Tongue (tissue), 2 donors: ENCODE measurements around the gene CCDC106. TPM values are rescaled to one million over a fixed set of nuclear protein-coding genes. Genes with fewer than 3 reads are reported as not detected.

Experiments used
- DNase-seq: peaks from one replicate; pipeline ENCODE4 v3.0.0-alpha.2; 2015
- total RNA-seq: library from RNA; depleted of rRNA; stranded (reverse); fragments of >200 nt; gene quantifications from one replicate; pipeline ENCODE4 v1.2.3, GENCODE V29; 2014

CCDC106 gene
- total RNA-seq, 1 donor from 2014 or later: 8.6 TPM

DNA sequence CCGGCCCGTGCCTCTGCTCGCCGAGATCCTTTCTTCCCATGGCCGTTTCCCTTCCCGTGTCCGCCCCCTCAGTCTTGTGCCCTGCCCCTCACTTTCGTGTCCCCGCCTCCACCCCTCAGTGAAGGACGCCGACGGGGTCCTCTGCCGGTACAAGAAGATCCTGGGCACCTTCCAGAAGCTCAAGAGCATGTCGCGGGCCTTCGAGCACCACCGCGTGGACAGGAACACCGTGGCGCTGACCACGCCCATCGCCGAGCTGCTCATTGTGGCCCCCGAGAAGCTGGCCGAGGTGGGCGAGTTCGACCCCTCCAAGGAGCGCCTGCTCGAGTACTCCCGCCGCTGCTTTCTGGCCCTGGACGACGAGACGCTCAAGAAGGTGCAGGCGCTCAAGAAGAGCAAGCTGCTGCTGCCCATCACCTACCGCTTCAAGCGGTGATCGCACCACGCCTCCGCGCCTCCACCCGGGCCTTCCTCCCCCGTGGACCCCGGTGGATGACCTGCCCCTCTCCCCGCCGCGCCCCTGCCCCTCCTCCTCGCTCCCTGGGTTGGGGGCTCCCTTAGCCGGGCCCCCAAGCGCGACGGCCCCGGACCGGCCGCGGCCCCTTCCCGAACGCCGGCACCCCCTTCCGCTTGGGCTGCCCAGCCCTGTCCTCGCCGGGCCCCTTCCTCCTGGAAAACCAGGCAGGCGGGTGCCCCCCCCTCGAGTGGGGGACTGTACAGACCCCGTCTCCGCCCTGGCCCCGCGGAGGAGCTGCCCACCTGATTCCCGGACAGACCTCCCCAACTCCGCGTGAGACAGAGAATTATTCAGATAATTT lies 4.5 kb downstream of the CCDC106 start:
- no peak for DNase-seq

DNA sequence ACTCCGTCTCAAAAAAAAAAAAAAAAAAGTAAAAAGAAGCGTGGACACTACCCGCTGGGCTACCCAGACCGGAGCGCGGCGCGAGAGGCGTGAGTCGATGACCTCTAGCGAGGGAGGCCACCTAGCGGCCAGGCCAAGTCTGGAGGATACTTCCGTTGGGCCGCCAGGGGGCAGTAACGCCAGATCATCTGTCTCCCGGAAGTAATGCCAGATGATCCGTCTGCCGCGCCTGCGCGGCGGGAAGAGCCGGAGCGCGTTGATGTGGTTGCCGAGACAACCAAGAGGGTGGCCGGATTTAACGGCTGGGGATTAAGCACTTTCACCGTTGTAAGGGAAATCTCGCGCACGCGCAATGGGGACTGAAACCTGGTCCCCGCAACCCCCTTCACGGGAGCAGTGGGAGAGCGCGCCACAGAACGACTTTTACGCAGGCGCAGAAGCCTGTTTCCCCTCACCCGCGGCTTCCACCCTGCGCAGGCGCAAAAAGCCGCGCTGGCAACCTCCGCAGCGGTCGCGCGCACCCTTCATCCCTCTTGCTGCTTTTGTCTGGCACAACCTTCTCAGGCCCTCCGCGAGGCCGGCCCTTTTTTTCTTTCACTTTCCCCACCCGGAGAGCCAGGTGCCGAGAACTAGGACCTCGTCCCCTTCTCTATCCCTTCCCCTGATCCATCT lies 5.8 kb downstream of the CCDC106 start:
- peak; percentile 100 for DNase-seq

DNA sequence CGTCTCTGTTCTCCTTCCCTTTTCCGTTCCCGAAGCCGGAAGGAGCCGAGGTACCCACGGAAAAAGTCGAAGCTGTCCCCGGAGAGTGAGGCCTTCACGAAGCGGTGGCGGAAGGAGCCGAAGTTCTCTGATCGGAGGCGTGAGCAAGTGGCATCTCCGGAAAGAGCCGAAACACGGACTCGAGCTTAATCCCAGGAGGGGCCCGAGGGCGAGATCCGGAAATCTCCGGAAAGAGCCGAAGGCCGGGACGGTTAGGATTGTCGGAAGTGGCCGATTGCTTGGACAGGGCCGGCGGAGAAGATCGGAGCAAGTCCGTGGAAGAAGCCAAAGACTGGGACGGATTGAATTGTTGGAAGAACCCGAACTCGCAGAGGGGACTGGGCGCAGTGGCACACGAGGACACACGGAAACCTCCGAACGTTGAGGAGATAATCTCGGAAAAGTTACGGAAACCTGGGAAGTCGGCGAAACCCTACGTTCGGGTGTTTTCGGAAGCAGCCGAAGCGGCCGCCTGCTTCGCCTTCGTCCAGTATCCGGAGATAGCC lies 6.4 kb downstream of the CCDC106 start:
- peak; percentile 100 for DNase-seq

DNA sequence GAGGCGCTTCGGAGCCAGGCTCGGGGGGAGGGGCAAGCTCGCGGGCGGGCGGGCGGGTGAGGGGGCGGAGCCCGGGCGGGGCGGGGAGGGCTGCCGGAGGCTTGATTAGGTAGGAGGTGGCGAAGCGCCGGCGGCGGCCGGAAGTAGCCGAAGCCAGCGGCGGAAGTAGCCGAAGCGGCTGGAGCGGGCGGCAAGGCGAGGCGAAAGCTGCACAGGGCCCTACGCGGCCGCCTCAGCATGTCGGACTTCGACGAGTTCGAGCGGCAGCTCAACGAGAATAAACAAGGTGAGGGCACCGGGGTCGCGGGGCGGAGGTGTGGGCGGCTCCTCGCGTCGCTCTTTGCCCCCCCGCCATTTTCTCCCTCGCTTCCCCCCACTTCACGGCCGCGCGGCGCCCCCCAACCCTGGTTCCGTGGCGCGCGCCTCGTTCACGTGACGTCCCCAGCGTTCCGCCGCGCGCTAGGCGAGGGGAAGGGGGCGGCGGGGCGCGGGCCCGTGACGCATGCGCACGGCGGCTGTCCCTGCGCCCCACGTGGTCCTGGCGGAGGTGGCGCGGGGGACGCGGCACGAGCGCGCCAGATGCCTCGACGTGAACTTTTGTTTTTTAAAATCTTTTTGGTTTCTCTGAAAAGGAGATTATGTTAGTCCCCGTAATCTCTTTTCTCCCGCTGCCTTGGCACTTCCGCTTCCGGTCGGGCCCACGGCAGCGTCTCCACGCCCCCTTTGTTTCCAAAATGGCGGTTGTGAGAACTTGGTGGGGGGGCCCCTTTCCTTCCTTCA lies 7.0 kb downstream of the CCDC106 start, which contains the start of gene U2AF2:
TSS of gene U2AF2 (plus strand) at position 168 of the 780 bp plus-strand sequence. CDS start at position 238, 70 bp downstream.
- DNase-seq: peak; percentile 98

DNA sequence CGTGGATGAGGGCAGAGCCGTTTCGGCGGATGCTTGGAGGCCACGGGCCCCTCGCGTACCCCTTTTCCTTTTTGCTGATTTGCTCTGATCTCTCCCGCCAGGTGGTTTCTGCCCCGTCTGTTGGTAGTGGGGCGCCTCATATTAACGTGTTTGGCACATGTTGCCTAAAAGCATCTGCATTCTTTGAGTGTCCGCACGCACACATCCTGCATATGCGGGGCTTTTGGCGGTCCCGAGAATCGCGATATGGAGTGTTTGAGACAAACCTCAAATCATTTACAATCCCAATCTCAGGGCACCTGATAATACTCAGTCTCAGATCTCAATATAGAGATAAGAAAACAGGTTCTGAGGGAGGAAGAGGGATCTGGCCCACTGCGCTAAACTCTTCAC lies 7.6 kb downstream of the CCDC106 start:
- no peak for DNase-seq

DNA sequence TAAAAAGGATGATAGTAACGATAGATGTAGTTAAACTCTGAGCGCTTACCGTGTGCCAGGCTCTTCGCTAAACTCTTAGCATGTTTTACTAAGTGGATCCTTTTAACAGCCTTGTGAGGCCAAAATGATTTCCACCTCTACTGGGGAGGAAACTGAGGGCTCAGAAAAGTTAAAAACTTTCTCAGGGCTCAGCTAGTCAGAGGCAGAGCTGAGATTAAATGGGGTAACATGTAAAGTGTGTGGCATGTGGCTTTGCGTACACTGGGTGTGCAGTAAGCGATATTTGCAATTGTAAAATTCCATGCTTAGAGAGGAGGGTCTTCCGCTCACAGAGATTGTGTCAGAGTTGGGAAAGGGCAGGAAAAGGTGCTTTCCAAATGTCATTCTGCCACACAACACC lies 8.5 kb downstream of the CCDC106 start:
- no peak for DNase-seq

DNA sequence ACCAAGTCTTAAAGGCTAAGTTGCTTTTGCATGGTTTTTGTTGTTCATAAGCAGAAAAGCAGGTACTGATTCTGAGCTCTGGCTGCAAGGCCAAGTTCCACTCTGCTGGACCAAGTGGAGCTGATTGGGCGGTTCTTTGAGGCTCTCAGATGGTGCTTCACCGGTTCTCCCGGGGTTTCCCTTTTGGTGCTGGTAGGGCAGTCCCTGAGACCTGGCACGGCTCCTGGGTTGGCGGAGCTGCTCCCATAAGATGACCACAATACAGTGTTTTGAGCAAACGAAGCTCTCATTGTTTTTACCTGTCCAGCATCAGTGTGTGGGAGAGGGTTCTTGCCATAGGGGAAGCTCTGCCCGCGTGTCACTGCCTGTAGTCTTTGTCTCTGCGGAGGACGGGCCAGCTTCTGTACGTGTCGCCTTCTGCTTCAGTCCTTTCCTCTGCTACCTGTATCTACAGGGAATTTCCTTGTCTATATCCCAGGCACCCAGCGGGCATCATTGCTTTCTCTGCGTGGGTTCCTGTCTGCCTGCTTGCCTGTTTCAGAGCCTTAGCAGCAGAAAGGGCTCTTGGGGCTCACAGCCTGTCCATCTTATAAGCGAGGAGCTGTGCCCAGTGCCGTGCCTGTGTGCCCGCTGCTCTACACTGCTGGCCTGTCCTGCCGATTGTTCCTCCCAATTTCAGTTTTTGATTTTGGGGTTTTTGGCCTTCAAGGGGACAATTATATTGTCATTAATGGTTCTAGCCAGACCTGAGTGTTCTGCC lies 9.2 kb downstream of the CCDC106 start:
- no peak for DNase-seq

DNA sequence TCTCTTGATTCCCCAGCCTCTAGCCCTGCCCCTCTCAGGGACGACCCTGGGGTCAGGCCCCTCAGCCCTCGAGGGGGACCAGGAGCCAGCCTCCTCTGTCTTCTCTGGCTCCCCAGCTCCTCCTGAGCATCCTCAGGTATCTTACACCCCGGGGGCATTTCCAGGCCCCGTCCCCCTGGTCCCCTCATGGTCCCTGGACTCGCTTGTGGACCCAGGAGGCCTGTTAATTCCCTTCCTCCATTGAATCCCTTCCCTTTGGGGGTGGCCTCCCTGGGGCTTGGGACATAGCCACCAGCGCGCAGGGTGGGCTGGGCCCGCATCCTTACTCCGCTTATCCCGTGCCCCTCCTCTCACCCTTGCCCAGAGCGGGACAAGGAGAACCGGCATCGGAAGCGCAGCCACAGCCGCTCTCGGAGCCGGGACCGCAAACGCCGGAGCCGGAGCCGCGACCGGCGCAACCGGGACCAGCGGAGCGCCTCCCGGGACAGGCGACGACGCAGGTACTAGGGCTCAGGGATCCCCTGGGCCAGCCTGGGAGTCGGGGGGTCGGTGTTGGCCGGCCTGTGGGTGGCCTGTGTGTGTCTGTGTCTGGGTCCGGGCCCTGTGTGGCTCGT lies 10.9 kb downstream of the CCDC106 start:
- DNase-seq: no peak

DNA sequence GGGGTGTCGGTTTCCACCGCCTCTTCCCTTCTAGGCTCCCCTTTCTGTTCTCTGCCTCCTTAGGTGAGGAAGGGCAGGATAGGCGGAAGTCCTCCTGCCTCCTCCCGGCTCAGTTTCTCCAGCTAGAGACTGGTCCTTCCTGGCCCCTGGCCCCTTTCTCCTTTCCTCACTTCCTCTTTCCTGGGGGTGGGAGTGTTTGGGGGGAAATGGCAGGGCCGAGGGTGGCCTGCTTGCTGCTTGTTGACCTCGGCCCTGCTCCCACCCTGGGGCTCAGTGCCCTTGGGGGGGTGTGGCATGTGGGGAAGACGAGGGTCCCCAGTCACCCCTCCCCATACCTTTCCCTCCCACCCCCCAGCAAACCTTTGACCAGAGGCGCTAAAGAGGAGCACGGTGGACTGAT lies 11.8 kb downstream of the CCDC106 start:
- DNase-seq: no peak

DNA sequence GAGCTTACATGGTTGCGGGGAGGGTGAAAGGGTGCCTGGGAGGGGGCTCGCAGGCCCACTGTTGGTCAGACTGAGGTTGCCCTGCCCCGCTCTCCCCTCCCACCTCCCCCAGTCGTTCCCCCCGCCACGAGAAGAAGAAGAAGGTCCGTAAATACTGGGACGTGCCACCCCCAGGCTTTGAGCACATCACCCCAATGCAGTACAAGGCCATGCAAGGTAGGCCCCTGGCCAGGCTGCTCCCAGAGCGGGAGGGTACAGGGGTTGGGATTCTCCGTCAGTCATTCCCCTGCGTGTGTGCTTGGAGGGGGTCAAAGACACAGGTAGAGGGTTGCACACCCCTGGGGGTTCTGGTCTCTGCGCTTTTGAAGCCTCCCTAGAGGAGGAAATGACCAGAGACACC lies 12.4 kb downstream of the CCDC106 start:
- DNase-seq: no peak

DNA sequence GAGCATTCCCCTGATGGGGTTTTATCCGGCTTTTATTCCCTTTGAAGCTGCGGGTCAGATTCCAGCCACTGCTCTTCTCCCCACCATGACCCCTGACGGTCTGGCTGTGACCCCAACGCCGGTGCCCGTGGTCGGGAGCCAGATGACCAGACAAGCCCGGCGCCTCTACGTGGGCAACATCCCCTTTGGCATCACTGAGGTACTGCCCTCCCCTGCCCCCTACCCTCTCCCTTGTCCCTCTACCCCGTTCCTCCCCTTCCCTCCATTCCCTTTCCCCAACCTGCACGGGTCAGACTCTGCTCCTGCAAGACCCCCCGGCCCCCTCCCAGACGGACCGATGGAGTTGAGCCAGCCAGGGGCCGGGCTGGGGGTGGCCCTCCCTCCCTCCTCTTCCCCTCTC lies 13.0 kb downstream of the CCDC106 start:
- DNase-seq: no peak

DNA sequence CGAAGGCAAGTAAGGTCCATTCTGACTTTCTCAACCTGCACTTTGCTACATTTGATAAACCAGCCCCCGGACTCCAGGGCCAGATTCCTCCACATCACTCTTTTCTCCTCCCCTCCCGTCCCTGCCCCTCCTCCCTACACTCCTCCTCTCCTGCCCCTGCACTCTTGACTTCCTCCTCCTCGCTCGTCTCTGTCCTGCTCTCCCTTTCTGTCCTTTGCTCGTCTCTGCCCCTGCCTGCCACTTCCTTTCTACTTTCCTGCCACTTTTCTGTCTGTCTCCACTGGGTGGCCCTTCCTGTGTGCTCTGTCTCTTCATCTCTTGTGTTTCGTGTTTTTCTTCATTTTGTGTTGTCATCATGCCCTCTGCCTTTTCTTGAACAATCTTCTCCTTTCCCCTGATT lies 13.8 kb downstream of the CCDC106 start:
- DNase-seq: no peak

DNA sequence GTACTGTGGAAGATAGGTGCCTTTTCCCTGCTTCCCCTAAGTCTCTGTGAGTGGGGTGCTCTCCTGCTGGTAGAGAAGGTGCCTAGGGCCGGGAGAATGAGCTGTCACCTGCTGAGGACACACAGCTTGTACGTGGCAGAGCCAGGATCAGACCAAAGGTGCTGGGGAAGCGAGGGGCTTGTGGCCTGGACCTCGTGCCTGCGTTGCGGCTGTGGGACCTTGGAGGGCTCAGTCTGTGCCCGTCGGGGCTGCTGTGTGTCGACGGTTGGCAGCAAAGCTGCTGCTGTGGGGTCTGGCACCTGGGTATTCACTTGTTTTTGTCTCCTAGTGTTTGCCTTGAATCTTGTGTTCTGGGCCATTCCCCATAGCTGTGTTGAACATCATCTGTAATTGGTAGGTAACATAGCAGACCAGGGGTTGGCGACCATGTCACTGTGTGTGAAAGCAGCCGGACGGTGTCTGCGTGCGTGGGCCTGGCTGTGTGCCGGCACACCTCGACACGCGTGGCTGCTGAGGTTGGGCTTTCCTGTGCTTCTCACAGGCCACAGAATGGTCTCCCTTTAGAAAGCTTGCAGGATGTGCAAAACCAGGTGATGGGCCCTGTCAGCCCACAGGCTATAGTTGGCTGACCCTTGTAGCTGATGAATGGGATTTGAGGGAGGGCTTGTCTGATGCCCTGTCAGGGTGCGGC lies 16.0 kb downstream of the CCDC106 start:
- no peak for DNase-seq

DNA sequence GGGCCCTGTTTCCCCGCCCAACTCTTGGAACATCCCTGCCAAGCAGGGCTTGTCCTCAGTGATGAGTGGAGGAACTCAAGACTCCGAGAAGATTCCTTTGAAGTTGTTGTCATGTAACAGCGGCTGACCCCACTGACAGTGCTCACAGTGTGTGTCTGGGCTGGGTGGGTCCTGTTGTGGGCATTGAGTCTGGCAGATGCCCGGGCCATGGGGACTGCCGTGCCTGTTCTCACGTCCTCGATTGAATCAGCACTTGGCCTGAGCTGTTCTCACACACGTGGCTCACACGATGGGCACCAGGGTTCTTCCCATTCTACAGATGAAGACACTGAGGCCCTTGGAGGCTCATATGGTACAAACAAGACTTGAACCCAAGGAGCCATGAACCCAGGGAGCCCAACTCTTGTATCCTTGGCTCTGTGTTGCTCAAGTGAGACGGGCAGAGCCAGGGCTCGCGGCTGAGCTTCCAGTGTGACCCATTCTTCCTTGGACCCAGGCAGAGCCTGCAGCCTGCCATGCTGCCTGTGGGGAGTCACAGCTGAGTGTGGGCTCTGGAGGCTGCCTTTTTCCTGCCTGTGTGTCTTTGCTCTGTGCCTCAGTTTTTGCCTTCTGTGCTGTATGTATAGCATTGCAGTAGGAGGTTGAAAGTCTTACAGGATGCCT lies 18.5 kb downstream of the CCDC106 start:
- DNase-seq: no peak

DNA sequence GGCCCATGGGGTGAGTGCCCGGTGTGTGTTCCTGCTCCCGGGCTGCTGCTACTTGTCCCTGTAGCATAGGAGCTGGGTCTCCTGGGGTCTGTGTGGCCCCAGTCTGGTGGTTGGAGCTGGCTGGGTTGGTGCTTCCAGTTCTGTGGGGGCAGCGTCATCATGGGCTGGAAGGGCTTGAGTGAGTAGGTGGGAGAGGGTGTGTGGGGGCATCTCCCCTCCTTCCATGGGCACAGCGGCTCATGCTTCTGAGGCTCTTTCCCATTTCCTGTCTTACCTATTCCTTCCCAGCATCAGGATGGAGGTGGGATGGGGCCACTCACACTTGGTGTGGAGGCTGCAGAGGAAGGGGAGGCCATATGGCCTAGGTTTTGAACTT lies 19.0 kb downstream of the CCDC106 start:
- DNase-seq: no peak

DNA sequence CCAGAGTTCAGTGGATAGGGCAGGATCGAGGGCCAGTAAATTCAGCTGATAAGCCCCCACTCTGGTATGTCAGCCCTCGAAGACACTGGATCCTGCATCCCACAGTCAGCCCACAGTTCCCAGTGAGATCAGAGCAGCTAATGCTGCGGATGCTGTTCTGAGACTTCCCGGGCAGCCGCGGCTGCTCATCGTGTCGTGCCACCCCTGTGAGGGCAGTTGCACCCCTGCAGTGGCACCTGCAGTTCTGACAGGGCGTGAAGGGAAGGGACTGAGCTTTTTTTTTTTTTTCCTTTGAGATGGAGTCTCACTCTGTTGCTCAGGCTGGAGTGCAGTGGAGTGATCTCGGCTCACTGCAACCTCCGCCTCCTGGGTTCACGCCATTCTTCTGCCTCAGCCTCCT lies 19.5 kb downstream of the CCDC106 start:
- no peak for DNase-seq

DNA sequence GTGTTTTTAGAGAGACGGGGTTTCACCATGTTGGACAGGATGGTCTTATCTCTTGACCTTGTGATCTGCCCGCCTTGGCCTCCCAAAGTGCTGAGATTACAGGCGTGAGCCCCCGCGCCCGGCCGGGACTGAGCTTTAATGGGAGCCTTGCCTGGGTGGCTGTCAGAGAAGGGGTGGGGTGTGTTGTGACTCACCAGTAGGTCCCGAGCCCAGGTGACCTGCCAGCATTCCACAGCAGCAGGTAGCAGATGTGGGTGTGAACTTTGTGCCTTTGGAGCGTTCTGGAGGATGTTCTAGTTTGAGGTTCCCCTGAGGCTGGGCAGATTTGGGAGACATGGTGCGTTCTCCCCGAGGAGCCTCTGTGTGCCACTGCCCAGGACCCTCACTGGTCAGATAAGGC lies 19.9 kb downstream of the CCDC106 start:
- no peak for DNase-seq

DNA sequence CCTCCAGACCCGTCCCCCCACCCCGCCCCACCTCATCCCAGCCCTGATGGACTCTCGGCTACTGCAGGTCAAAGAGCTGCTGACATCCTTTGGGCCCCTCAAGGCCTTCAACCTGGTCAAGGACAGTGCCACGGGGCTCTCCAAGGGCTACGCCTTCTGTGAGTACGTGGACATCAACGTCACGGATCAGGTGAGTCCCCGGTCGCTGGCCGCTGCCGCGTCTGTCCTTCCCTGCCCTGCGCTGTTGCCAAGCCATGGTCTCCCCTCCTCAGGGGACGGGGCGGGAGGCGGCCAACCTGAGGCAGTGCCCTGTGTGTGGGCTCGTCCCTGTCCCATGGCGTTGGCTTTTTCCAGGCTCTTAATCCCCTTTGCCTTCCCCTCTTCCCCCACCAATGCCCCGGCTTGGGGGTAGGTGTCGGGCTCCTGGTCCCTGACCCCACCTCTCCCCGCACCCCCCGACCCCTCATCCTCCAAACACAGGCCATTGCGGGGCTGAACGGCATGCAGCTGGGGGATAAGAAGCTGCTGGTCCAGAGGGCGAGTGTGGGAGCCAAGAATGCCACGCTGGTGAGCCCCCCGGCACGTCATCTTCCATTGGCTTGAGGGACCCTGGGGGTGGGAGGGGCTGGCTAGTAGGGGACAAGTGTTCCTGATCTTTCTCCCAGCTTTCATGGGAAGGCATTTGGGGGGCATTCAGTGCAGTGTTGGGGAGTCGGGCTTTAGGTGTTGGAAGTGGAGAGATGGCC lies 20.8 kb downstream of the CCDC106 start:
- no peak for DNase-seq

DNA sequence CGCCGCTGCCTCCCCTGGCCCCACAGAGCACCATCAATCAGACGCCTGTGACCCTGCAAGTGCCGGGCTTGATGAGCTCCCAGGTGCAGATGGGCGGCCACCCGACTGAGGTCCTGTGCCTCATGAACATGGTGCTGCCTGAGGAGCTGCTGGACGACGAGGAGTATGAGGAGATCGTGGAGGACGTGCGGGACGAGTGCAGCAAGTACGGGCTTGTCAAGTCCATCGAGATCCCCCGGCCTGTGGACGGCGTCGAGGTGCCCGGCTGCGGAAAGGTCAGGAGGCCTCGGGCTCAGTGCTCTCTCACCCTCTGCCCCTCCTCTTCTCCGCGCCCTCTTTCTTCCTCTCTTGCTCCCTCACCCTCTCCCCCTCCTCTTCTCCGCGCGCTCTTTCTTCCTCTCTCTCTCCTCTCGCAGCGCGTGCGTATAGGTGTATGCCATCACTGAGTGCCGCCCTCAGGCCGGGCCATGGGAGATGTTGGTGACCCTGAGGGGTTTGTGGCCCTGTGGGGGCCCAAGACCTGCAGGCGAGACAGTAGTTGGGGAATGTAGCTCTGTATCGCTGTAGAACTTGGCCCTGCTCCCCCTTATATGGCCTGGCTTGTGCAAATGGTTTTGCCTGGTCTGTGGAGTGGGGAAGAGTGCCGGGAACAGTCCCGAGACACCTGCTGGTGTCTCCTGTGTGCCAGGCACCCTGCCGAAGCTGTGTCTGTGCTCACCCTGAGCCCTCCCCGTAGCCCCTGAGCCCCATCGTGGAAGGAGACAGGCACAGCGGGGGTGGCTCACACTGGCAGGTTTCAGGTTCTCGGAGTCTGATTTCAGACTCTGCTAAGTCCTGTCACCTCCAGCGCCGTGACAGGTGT lies 21.6 kb downstream of the CCDC106 start:
- no peak for DNase-seq
